NCI-H187 (cell line): ENCODE measurements around the gene ZNF579.
"Not testable (repeated sequence)": the region's sequence is repeated elsewhere in the genome, so short reads cannot be mapped to it uniquely, and the experiment has no call there.

ENCODE experiments used
- DNase-seq, 2 experiments: peaks; one replicate each; lab custom pipeline; 2025; lab: John Stamatoyannopoulos, UW

The ZNF579 gene

GRCh38 chr19:55539090-55539984 is 41.3 kb downstream of the ZNF579 start:
- no peak for DNase-seq

- no peak for DNase-seq
Measured at GRCh38 chr19:55538132-55538531, 42.5 kb downstream of the ZNF579 start.

GRCh38 chr19:55537741-55538111 is 42.9 kb downstream of the ZNF579 start:
- DNase-seq: no peak

GRCh38 chr19:55536951-55537740 is 43.5 kb downstream of the ZNF579 start, which contains the start of gene SBK2:
Gene SBK2, minus strand, starts transcription at chr19:55537133. Its CDS starts 839 bp downstream, at chr19:55536294.
- DNase-seq: no peak

GRCh38 chr19:55536366-55536765 is 44.3 kb downstream of the ZNF579 start:
- DNase-seq: no peak

GRCh38 chr19:55535965-55536350 is 44.7 kb downstream of the ZNF579 start:
- DNase-seq: no peak

GRCh38 chr19:55535173-55535964 is 45.3 kb downstream of the ZNF579 start:
- DNase-seq: no peak

GRCh38 chr19:55534280-55534679 is 46.4 kb downstream of the ZNF579 start:
- not testable (repeated sequence) for DNase-seq

GRCh38 chr19:55530996-55531395 is 49.7 kb downstream of the ZNF579 start:
- no peak for DNase-seq

GRCh38 chr19:55529636-55530234 is 50.9 kb downstream of the ZNF579 start:
- DNase-seq: no peak

- DNase-seq: no peak
Measured at GRCh38 chr19:55528030-55528803, 52.4 kb downstream of the ZNF579 start.

GRCh38 chr19:55527197-55528029 is 53.2 kb downstream of the ZNF579 start:
- DNase-seq: no peak
